ENCODE measurements around the gene GPNMB. TPM values are rescaled to one million over a fixed set of nuclear protein-coding genes. Genes with fewer than 3 reads are reported as not detected.

GPNMB gene
- total and polyA plus RNA-seq, 10 of the 15 experiments (the other 5 are each of a cell fraction or from before 2014, with no cell fraction given) = 5.9 to 22.3 (median 10.0) TPM

DNA sequence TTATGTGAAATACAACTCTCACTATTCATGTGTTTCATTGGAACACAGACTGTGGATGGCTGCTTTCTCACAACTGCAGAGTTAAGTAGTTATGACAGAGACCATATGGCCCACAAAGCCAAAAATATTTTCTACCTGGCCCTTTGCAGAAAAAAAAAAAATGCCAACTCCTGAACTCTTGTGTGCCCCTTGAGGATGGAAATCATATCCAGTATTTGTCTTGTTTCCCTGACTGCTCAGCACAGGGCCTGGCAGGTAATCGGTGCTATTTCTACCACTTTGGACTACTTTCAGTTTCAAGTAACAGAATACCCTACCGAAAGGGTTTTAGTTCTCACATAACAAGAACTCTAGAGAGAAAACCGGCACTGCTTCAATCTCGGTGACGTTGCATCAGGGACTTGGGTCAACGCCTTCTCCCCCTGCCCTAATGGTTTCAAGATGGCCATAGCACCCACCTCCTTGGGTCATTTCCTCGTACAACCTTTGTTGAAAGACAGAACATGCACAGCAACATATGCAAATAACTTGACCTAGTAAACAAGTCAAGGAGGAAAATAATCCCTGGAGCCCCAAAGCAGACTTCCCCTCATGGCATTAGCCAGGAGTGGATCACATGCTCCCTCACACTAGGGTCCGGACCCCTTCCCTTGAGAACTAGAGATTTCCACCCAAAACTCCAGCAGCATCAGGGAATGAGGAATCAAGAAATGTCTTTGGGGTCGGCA, 11.8 kb upstream of the GPNMB start (continued):
- TF ChIP-seq, protein P1, sequence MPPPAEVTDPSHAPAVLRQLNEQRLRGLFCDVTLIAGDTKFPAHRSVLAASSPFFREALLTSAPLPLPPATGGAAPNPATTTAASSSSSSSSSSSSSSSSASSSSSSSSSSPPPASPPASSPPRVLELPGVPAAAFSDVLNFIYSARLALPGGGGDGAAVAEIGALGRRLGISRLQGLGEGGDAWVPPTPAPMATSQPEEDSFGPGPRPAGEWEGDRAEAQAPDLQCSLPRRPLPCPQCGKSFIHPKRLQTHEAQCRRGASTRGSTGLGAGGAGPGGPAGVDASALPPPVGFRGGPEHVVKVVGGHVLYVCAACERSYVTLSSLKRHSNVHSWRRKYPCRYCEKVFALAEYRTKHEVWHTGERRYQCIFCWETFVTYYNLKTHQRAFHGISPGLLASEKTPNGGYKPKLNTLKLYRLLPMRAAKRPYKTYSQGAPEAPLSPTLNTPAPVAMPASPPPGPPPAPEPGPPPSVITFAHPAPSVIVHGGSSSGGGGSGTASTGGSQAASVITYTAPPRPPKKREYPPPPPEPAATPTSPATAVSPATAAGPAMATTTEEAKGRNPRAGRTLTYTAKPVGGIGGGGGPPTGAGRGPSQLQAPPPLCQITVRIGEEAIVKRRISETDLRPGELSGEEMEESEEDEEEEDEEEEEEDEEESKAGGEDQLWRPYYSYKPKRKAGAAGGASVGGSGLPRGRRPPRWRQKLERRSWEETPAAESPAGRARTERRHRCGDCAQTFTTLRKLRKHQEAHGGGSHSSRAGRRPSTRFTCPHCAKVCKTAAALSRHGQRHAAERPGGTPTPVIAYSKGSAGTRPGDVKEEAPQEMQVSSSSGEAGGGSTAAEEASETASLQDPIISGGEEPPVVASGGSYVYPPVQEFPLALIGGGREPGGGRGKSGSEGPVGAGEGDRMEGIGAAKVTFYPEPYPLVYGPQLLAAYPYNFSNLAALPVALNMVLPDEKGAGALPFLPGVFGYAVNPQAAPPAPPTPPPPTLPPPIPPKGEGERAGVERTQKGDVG (CRISPR knock-in tag; IDR thresholded peaks at IDR 0.05) = no peak
- no peak for TF ChIP-seq RCOR1 (conservative IDR thresholded peaks at IDR 0.05; ENCODE audit: low read depth, low read length)
- no peak for TF ChIP-seq RUNX3 (IDR thresholded peaks at IDR 0.05; ENCODE audit: low read length)
- TF ChIP-seq ZNF274 (IDR thresholded peaks at IDR 0.05; ENCODE audit: insufficient read depth, insufficient read length) = no peak
- no peak for TF ChIP-seq SMAD5 (IDR thresholded peaks at IDR 0.05; ENCODE audit: low read depth)
- TF ChIP-seq, protein P2, sequence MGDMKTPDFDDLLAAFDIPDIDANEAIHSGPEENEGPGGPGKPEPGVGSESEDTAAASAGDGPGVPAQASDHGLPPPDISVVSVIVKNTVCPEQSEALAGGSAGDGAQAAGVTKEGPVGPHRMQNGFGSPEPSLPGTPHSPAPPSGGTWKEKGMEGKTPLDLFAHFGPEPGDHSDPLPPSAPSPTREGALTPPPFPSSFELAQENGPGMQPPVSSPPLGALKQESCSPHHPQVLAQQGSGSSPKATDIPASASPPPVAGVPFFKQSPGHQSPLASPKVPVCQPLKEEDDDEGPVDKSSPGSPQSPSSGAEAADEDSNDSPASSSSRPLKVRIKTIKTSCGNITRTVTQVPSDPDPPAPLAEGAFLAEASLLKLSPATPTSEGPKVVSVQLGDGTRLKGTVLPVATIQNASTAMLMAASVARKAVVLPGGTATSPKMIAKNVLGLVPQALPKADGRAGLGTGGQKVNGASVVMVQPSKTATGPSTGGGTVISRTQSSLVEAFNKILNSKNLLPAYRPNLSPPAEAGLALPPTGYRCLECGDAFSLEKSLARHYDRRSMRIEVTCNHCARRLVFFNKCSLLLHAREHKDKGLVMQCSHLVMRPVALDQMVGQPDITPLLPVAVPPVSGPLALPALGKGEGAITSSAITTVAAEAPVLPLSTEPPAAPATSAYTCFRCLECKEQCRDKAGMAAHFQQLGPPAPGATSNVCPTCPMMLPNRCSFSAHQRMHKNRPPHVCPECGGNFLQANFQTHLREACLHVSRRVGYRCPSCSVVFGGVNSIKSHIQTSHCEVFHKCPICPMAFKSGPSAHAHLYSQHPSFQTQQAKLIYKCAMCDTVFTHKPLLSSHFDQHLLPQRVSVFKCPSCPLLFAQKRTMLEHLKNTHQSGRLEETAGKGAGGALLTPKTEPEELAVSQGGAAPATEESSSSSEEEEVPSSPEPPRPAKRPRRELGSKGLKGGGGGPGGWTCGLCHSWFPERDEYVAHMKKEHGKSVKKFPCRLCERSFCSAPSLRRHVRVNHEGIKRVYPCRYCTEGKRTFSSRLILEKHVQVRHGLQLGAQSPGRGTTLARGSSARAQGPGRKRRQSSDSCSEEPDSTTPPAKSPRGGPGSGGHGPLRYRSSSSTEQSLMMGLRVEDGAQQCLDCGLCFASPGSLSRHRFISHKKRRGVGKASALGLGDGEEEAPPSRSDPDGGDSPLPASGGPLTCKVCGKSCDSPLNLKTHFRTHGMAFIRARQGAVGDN (IDR thresholded peaks at IDR 0.05) = peak; percentile 88
- TF ChIP-seq, protein P3, sequence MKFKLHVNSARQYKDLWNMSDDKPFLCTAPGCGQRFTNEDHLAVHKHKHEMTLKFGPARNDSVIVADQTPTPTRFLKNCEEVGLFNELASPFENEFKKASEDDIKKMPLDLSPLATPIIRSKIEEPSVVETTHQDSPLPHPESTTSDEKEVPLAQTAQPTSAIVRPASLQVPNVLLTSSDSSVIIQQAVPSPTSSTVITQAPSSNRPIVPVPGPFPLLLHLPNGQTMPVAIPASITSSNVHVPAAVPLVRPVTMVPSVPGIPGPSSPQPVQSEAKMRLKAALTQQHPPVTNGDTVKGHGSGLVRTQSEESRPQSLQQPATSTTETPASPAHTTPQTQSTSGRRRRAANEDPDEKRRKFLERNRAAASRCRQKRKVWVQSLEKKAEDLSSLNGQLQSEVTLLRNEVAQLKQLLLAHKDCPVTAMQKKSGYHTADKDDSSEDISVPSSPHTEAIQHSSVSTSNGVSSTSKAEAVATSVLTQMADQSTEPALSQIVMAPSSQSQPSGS (IDR thresholded peaks at IDR 0.05; ENCODE audit: low read length) = no peak
- TF ChIP-seq SUZ12 (IDR thresholded peaks at IDR 0.05; ENCODE audit: unreplicated experiment) = no peak
- TF ChIP-seq, protein P4, sequence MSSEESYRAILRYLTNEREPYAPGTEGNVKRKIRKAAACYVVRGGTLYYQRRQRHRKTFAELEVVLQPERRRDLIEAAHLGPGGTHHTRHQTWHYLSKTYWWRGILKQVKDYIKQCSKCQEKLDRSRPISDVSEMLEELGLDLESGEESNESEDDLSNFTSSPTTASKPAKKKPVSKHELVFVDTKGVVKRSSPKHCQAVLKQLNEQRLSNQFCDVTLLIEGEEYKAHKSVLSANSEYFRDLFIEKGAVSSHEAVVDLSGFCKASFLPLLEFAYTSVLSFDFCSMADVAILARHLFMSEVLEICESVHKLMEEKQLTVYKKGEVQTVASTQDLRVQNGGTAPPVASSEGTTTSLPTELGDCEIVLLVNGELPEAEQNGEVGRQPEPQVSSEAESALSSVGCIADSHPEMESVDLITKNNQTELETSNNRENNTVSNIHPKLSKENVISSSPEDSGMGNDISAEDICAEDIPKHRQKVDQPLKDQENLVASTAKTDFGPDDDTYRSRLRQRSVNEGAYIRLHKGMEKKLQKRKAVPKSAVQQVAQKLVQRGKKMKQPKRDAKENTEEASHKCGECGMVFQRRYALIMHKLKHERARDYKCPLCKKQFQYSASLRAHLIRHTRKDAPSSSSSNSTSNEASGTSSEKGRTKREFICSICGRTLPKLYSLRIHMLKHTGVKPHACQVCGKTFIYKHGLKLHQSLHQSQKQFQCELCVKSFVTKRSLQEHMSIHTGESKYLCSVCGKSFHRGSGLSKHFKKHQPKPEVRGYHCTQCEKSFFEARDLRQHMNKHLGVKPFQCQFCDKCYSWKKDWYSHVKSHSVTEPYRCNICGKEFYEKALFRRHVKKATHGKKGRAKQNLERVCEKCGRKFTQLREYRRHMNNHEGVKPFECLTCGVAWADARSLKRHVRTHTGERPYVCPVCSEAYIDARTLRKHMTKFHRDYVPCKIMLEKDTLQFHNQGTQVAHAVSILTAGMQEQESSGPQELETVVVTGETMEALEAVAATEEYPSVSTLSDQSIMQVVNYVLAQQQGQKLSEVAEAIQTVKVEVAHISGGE (CRISPR knock-in tag; IDR thresholded peaks at IDR 0.05) = no peak
- no peak for TF ChIP-seq TCF3 (IDR thresholded peaks at IDR 0.05; ENCODE audit: borderline replicate concordance, insufficient read depth, low read depth, low read length)
- TF ChIP-seq, protein P5, sequence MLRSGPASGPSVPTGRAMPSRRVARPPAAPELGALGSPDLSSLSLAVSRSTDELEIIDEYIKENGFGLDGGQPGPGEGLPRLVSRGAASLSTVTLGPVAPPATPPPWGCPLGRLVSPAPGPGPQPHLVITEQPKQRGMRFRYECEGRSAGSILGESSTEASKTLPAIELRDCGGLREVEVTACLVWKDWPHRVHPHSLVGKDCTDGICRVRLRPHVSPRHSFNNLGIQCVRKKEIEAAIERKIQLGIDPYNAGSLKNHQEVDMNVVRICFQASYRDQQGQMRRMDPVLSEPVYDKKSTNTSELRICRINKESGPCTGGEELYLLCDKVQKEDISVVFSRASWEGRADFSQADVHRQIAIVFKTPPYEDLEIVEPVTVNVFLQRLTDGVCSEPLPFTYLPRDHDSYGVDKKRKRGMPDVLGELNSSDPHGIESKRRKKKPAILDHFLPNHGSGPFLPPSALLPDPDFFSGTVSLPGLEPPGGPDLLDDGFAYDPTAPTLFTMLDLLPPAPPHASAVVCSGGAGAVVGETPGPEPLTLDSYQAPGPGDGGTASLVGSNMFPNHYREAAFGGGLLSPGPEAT (IDR thresholded peaks at IDR 0.05; ENCODE audit: low read depth) = peak; percentile 82
- TF ChIP-seq YY1 (IDR thresholded peaks at IDR 0.05; ENCODE audit: low read depth, low read length) = peak; percentile 81
- TF ChIP-seq SMAD1 (IDR thresholded peaks at IDR 0.05; ENCODE audit: low read depth, partially characterized antibody) = no peak
- peak; percentile 69 for TF ChIP-seq ATF7 (IDR thresholded peaks at IDR 0.05; ENCODE audit: low read depth)
- TF ChIP-seq FOXK2 (IDR thresholded peaks at IDR 0.05) = no peak; the same call in 1 of the 2 replicates
- no peak for TF ChIP-seq STAT3 (IDR thresholded peaks at IDR 0.05; ENCODE audit: low read depth, low read length)

All from GM12878 (cell line).